Lower lobe of right lung (tissue), 2 donors: ENCODE measurements around the gene N4BP2L2. TPM values are rescaled to one million over a fixed set of nuclear protein-coding genes. Genes with fewer than 3 reads are reported as not detected.

Experiments
- ATAC-seq, 2 donors: fragments of 200-7000 bp; cut with Tn5 transposase; one replicate each; pipeline ENCODE4 v1.9.1; 2020 to 2022; ENCODE audit warnings: mild to moderate bottlenecking in 2 of 2, moderate library complexity in 2 of 2
- DNase-seq: peaks from one replicate; pipeline ENCODE4 v3.0.0-alpha.2; 2020
- H3K27ac ChIP-seq: fragments of 200-600 bp; one replicate; pipeline ENCODE4 v1.8.0; 2022
- H3K27me3 ChIP-seq: fragments of 200-600 bp; one replicate; pipeline ENCODE4 v1.8.0; 2022; ENCODE audit warnings: low read depth
- H3K36me3 ChIP-seq: fragments of 200-600 bp; one replicate; pipeline ENCODE4 v1.8.0; 2022; ENCODE audit warnings: mild to moderate bottlenecking
- H3K4me1 ChIP-seq: fragments of 200-600 bp; one replicate; pipeline ENCODE4 v1.8.0; 2022
- H3K4me3 ChIP-seq: fragments of 200-600 bp; one replicate; pipeline ENCODE4 v1.8.0; 2022; ENCODE audit warnings: mild to moderate bottlenecking
- H3K9me3 ChIP-seq: fragments of 200-600 bp; one replicate; pipeline ENCODE4 v1.8.0; 2022
- CTCF ChIP-seq: fragments of 200-600 bp; IDR thresholded peaks from one replicate; pipeline ENCODE4 v1.8.0; 2022; ENCODE audit warnings: antibody characterized with exemption, mild to moderate bottlenecking
- intact Hi-C: fragments of 100-400 bp; cut with DNase I; formaldehyde crosslinking; loops from one replicate; pipeline ENCODE4 v1.11.0; 2022
- total RNA-seq: library from RNA; stranded (reverse); fragmentation: NEBNext Ultra II Directional; extraction: Animal tissue kit (Norgen Biotek cat#: 25700); gene quantifications from one replicate; pipeline ENCODE4 v1.2.1, GENCODE V29; 2021
- donor health status: DM: no; HTN: yes; CAD: no; lungs with severe emphysema.

Gene N4BP2L2
- total RNA-seq, 1 donor from 2014 or later = 192 TPM

- Histone ChIP-seq H3K27ac (peak overlapping the region; percentile 92), H3K9me3 (no peaks in the 10 kb centered on the region), H3K4me3 (no peak overlapping the region), H3K27me3 (no peaks in the 10 kb centered on the region), H3K4me1 (peaks cover 26% of the 10 kb centered on the region), H3K36me3 (no peaks in the 10 kb centered on the region)
- no peak for TF ChIP-seq CTCF
- ATAC-seq (no peak), DNase-seq (no peak)
- intact Hi-C loops = no loop called here
Observed at GRCh38 chr13:32429433-32429909, 109.1 kb downstream of the N4BP2L2 start.

DNA sequence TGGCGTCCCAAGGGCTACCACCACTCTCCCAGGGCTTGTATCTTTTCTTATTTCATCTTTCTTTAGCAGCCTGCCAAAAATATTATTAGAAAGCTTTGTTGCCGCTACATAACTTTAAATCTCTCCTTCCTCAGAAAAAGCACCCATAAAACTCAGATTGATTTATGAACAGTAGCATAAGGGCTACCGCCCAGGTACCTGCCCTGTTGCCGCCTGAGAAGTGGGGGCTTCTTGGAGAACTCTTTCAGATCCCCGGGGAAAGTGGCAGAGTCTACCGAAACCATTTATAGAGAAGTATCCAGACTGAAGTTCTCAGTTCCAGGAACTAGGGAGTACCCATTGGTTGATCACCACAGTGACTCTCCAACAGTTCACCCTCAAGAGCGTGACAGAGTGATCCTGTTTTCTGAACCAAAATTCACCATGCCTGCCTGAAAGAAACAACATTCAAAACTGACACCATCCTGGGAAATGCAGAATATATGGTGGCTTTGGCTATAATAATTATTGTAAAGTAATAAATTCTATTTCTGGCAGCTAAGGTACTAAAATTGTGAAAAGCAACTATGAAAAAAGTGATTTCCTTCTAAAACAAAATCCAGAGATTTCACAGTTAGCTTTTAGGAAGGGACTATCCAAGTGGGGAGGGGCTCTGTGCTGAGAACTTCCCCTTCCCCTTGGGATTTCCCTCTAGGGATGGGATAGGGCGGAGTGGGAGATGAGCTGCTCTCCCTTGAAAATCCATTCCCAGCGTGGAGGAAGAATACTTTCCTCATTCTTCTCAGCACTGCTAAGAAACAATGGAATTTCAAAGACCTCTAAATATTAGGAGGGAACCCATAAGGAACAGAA, 109.8 kb downstream of the N4BP2L2 start:
- Histone ChIP-seq H3K27ac (peak overlapping the region; percentile 92), H3K27me3 (no peaks in the 10 kb centered on the region), H3K4me3 (peak overlapping the region; percentile 80), H3K4me1 (peaks cover 26% of the 10 kb centered on the region), H3K36me3 (no peaks in the 10 kb centered on the region), H3K9me3 (no peaks in the 10 kb centered on the region)
- peak; percentile 54 to 57 for ATAC-seq
- intact Hi-C loops = no loop called here
- DNase-seq = no peak
- no peak for TF ChIP-seq CTCF

GRCh38 chr13:32427852-32428580, 110.6 kb downstream of the N4BP2L2 start, which contains the start of gene N4BP2L1:
N4BP2L1 (minus strand) TSS chr13:32428130; CDS start chr13:32428082, 48 bp downstream.
- no peak for TF ChIP-seq CTCF
- intact Hi-C loops = no loop called here
- Histone ChIP-seq H3K36me3 (no peaks in the 10 kb centered on the region), H3K4me3 (peak within 1 kb of the TSS; percentile 80), H3K4me1 (peaks cover 26% of the 10 kb centered on the region), H3K27ac (peak within 1 kb of the TSS; percentile 92), H3K27me3 (no peaks in the 10 kb centered on the region), H3K9me3 (no peaks in the 10 kb centered on the region)
- peak; percentile 87 for DNase-seq
- peak; percentile 87 to 88 for ATAC-seq

- Histone ChIP-seq H3K4me3 (peak overlapping the region; percentile 80), H3K4me1 (peaks cover 26% of the 10 kb centered on the region), H3K27ac (peak overlapping the region; percentile 92), H3K27me3 (no peaks in the 10 kb centered on the region), H3K9me3 (no peaks in the 10 kb centered on the region), H3K36me3 (no peaks in the 10 kb centered on the region)
- TF ChIP-seq CTCF = no peak
- intact Hi-C loops = no loop called here
- peak; percentile 58 to 70 for ATAC-seq
- DNase-seq = peak; percentile 76
Observed at GRCh38 chr13:32426990-32427851, 111.4 kb downstream of the N4BP2L2 start.
